Muscle of back (tissue), 13 donors: ENCODE measurements around the gene GPR18. TPM values are rescaled to one million over a fixed set of nuclear protein-coding genes. Genes with fewer than 3 reads are reported as not detected.

Source experiments
- DNase-seq, 3 donors: peaks; one replicate each; pipeline versions ENCODE4 v3.0.0 to v3.0.0-alpha.2; 2013
- long read RNA-seq, 9 donors: transcript quantifications; one replicate each; lab custom pipeline, GENCODE V29; 2026
- polyA plus RNA-seq, 10 donors: library from polyadenylated mRNA; unstranded; fragments of 120-200 nt; gene quantifications; one replicate each; pipeline ENCODE4 v1.2.1, GENCODE V29; 2013; ENCODE audit not compliant: insufficient read length in 10 of 10

The GPR18 gene, protein sequence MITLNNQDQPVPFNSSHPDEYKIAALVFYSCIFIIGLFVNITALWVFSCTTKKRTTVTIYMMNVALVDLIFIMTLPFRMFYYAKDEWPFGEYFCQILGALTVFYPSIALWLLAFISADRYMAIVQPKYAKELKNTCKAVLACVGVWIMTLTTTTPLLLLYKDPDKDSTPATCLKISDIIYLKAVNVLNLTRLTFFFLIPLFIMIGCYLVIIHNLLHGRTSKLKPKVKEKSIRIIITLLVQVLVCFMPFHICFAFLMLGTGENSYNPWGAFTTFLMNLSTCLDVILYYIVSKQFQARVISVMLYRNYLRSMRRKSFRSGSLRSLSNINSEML
- polyA plus RNA-seq: under 1 TPM in 7 of 10 donors, not detected in 3; 0.08 to 0.79 (median 0.14) TPM
- long read RNA-seq, donor 1: 0 reads
- long read RNA-seq, donor 2: 0 reads
- long read RNA-seq, donor 3: 0 reads
- long read RNA-seq, donor 4: 0 reads
- long read RNA-seq, donor 5: 0 reads
- long read RNA-seq, donor 6: 0 reads
- long read RNA-seq, donor 7: 0 reads
- long read RNA-seq, donor 8: 0 reads
- long read RNA-seq, donor 9: 0 reads

DNA sequence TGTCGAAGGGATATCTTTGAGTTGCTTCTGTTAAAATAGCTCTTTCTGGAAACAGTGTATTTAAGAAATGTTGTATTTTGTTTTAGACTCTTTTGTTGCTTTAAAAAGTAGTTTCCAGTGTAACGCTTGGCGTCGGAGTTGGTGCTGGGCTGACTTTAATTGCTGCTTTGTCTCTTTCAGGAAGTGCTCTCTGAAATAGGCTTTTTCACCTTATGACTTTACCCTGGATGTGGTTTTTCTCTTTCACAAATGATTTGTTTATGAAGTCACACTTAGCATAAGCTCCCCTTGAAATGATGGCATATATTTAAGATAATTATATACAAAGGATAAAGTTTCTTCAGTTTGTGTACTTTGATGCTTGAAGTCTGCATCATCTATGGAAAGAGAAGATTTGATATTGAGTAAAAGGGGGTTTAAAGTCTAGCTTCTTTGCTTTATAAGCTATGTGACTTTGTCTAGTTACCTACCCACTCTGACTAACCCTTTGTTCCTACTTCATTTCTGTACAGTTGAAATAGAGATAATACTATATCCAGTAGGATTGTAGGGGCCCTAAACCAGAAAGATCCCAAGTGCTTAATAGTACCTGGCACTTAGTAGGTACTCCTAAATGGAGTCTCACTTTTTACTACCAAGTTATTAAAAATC is at the start of gene GPR18:
Gene GPR18 (minus strand): TSS at position 170 of the 651 bp plus-strand sequence. CDS start 2,507 bp downstream, outside the sequence.
- no peak for DNase-seq

DNA sequence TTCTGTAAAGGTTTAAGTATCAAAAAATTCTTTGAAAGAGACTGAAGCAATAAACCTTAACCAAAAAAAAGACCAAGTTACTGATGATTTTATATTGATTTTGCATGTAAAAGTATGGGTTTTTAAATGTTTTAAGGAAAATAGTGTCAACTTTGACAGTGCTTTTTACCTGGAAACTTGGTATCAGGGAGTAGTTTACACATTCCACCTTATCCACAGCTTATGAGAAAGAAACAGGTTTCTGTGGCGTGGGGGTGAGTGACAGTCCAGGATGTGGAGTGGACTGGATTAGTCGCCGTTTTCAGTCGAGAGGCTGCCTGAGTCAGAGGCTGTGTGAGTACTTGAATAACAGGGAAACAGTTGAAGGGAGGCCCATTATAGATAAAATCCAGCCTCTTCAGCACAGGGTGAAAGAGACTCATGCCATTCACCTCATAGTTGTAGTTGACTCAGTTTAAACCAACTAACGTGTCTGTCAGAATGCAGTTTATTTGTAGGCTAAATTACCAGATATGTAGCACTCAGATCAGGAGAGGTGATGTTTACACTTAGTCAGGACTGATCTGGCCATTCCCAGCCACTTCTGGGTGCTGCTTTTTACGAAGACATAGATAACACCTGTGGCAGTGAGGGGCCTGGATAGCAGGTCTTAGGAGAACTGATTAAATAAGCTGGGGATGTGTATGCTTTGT is 49.6 kb upstream of the GPR18 start:
- no peak for DNase-seq

DNA sequence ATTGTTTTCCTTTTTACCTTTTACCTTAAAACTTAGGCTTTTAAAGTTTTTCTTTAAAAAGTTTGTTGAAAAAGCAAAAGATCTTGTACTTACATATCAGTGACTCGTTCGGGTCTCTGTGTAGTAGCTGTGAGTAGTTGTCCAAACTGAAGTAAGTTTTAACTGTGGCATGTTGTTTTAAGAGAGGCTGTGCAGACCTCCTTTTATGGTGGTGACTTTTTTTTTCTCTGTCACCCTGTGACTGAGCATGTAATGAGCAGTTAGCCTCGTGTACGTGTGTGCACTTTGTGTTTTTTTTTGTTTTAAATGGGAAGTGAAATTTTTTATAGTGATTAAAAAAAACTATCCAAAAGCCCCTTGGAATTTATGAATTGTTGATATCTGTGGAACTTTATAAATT is 49.1 kb upstream of the GPR18 start, which contains the start of gene GPR183:
Gene GPR183 (minus strand): TSS at position 153 of the 400 bp plus-strand sequence. CDS start 11,254 bp downstream, outside the sequence.
- no peak for DNase-seq

DNA sequence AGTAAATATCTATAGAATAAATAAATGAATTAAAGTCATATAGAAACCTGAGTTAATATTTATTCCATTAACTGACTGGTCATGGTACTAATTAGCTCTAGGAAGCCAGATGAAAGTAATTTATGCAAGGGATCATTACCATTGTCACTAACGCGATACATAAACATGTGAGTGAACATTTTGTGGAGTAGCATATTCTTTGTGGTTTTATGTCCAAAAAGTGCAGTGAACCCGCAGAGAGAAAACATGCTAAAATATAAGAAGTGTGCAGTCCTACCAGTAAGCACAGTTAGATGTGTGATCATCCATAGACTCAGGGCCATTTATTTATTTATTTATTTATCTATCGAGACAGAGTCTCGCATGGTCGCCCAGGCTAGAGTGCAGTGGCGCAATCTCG is 47.4 kb upstream of the GPR18 start:
- no peak for DNase-seq

DNA sequence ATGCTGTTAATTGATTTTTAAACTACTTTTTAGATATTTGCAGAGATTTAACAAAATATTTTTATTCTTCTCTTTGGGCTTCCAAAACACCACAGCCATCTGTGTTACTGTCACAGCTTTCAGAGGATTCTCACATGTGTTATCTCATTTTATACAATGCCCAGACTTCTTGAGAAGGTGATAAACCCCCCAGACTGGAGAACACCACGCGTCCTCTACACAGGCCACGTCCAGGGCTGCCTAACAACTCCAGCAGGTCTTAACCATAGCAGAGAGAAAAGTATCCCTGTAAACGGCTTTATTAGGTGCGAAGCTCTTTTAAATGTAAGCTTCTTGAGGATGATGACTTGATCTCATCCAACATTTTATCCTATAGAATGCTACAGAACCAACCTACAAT is 47.0 kb upstream of the GPR18 start:
- no peak for DNase-seq

DNA sequence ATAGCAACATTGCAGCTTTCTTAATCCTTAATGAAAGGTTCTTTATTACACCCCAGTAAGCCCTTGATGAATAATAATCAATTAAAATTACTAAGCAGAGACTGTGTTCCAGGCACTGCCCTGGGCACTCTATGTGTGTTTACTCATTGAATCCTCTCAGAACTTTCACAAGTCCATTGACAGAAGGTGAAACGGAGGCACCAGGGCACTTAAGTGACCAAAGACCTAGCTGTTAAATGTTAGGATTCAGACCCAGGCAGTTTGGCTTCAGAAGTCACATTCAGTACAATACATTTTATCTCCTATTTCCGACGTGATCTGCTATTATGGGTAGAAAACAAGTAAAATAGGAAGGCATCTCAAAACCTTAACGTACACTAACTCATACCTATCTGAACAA is 46.4 kb upstream of the GPR18 start:
- DNase-seq: no peak

DNA sequence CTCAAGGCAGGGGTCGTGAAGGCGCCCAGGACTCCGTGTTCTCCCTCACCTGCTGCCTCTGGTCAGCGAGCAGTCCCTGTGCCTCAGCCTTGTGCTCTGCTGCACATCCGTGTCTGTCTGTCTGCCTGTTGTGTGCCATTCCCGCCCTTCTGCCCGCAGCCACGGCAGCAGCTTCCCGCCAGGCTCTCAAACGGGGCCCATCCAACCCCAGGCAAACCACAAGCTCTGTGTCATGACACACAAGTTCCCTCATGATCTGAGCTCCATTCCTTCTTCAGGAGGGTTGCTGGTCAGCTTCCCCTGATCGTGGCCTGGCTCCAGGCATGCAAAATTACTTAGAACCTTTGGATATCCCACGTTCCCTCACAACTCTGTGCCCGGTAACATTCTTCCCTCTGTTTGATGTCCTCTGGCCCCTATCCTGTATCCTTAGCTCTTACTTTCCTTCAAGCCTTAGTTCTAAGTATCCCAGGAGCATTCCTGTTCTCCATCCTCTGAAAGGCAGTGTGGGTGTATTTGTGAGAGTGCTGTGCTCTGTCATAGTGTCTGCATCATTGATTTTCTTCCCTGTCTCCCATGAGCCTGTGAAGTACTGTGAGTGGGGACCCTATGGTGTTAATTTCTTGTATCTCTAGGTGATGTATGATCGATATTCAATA is 45.8 kb upstream of the GPR18 start:
- no peak for DNase-seq

DNA sequence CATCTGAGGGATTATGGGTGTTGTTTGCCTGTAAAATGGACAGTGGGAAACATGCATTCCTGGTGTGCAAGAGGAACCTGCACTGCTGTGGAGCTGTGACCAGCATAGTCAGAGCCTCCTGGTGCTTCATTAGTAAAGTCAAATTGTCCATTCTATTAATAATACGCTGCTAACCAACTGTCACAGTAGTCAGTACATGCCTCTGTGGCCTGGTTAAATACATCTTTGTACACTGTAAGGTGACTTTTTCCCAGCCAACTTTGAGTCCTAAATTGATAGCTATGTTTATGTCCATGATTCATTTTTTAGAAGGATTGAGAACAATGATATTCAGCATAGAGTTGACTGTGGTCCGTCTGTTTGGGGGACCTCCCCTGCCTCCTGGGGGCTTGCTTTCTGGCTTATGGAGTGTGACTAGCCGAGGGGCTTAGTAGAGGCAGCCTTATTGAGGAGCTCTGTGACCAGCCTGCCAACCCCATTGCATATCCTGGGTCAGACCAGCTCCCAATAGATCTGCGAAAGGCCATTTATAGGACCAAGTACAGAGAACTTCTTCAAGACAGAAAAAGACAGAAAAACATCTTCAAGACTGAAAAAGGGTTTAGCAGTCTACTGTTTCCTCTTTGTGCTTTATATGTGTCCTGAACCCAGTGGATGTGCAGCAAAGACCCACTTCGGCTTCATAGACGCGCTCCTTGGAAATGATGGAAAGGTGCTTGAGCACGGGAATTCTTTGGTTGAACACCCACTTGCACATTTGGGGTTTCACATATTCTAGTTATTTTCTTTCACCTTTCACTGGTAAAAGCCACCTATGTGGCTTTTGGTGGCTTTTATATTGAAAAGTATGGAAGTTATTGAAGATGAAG is 44.7 kb upstream of the GPR18 start:
- DNase-seq: no peak

DNA sequence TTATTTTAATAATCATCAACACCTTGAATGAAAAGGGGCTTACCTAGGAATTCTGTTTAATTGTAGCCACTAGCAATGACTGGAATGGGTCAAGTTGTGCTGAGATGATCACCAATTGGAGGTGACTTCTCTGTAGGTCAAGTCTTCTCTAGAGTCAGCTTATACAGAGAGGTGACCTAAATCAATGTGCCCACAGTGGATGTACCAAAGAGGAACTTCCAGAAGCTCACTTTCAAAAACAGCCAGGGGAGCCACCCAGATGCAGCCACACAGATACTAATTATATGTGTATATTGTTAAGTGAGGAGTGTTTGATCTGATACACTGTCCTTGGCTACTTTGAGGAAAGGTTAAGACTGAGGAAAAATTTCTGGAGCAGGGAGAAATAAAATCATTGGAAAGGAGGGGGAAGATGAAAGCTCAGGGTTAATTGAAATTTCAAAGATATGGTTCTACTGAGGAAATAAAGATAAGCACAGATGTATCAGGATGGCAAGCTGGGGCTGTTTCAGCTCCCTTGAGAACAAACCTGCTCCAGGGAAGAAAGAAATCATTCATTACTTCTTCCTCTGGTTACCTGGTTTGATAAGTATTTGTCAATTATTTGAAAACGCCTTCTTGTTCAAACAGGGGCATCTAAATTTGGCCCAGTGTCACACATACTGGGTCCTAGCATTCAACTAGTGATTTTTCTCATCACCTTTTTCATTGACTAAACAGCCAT is 43.9 kb upstream of the GPR18 start:
- DNase-seq: no peak

DNA sequence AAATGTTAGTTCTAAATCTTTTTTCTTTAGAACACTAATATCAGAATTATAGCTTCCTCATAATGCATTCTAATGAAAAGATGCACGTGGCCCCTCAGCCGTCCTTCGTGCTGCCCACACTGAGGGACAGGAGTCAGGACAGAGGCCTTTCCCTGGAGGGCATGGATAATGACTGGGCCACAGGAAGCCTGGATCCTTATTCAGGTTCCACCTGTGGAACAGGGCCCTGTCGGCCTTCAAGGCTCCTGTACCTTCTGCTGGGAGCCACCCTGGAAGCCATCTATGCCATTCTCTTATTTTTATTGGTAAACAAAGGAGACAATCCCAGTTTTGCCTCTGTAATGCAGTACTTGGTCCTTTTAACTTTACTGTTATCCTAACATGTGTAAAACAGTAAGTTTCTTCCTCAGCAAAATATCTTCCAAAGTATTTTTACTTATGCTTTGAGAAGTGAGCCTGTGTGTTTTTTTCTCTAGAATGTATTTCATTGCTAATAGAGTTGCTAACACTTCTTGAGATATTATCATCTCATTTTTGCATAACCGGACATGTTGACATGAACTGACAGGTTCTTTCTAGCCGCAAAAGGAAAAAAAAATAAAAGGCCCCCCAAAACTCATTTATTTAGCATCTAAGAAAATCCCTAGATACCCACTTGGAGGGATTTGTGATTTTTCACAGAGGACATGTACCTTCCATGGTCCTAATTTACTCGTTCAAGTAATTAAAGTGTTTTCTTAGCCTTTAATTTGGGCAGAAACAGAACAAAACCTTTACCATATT is 43.1 kb upstream of the GPR18 start:
- no peak for DNase-seq

DNA sequence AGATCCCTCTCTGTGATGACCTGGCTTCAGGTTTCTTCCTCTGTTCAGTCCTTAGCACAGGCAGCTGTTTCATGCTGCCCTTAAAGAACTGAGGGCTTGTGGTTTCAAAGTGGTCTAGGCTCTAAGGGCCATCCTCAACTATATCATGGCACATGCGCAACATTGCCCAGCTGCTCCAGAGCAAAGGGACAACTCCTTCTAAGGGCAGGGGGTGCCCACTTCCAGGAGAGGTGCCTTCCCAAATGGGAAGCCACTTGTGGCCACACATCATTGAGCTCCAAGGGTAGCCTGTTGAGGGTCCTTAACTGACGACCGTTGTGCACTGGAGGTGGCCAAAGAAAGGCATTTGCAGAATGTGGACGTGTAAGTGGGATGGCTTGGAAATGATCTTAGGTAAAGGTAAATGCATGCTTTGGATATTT is 41.8 kb upstream of the GPR18 start:
- DNase-seq: no peak

DNA sequence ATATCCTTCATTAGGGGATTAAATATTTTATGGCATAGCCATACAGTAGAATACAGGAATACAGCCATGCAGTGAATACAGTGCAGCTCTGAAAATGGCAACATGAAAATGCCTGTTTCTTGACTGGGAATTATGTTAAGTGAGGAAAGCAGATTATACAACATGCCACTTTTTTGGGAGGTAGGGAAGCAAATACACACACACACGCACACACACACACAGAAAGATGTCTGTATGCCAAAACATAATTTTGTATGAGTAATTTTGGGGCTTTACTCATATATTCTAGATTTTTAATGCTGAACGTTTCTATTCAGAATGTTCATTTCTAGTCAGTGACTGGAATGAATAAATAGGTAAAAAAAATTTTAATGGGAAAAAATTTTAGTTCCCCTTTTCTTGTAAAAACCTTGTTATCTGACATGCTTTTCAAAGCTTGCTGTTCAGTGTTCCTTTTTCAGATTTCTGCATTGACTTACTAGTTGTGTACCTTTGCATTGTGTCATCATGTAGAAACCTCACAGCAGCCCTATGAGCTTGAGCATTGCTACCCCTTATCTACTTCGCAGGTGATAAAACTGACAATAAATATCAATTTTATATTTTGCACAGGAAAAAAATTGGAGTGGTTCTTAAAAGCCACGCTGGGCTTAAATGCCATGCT is 41.2 kb upstream of the GPR18 start:
- DNase-seq: no peak

DNA sequence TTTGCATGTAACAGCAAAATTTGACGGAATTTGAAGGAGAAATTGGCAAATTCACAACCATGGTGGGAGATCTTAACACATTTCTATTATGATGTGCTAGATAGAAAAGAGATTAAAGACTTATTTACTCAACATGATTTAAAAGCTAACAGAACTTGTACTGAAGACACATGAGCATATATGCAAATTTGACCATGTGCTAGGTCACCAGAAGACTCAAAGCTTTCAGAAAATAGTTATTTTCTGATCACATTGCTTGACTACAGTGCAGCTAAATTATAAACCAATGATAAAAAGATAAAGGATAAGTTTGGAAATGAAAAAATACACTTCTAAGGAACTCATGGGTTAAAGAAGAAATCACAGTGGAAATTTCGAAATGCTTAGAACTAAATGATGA is 39.9 kb upstream of the GPR18 start:
- DNase-seq: no peak

DNA sequence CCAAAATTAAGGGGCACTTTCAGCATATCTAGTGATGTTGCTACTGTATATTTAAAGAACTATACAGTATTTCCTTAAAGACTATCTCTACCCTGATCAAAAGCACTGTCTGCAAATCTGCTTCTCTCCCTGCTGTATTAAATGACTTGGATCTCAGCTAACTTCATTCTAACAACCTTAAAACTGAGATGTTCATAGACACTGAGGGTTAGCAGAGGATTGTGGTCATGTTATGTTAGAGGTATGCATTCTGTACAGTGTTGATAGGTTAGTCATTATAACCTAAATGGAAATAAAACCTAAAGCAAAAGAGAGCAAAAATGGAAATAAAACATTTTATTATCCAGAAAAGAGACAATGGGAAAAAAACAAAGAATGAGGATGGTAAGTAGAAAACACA is 39.2 kb upstream of the GPR18 start:
- no peak for DNase-seq

DNA sequence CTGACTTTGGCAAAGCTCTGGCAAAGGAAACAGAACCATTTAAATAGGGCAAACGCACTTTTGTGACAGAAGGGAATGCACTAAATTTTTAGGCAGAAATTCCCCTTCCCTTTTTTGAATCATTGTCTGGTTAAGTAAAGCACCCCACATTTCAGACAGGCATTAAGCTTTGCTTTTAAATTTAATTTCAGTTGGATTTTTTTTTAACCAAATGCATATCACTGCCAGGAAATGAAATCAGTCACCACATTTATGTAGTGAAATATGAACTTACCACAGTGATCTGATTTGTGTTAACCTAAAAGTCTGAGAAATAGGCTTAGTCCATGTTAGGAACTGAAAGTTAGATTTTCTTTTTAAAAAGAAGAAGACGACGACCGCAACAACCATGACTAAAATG is 38.2 kb upstream of the GPR18 start:
- DNase-seq: no peak

DNA sequence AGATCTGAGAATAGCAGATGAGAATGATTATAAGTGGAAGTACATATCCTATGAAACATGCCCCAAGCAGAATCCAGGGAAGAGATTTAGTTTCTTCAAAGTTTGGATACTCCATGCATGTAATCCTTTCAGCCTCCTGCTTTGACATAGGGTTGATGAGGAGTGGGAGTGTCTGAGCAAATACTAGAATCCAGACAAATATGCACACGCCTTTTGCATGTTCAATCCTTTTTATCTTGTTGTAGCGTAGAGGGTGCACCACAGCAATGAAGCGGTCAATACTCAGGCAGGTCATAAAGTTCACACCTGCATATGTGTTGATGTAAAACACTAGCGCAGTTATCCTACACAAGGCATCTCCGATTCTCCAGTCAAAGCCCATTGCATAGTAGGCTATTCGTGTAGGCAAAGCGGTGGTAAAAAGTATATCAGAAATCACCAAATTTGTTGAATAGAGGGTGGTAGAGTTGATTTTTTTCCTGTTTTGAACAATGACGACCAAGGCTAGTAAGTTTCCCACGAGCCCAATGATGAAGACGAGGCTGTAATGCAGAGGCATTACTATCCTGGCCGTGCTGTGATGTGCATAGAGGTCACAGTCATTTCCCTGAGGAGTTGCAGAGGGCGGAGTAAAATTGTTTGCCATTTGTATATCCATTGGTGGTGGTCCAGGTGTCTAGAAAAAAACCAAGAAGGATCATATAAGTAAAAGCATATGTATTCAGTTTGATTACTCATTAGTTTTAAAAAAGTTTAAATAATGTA is 37.5 kb upstream of the GPR18 start:
- no peak for DNase-seq

DNA sequence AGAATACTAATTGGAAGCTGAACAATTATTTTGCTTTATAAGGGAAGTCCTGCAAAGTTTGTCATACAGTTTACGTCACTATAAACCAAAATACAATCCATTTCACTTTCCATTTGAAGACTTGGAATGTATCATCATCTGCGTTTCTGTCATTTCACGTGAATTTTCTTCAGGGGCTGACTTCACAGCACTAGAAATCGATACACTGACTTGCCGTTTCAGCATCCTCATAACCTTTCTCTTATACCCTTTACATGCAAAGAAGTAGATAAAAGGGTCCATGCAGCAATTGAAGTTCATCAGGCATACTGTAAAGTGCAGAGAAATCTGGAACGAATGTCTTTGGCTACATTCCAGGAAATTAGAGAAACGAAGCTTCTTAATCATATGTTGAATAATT is 36.8 kb upstream of the GPR18 start:
- no peak for DNase-seq

DNA sequence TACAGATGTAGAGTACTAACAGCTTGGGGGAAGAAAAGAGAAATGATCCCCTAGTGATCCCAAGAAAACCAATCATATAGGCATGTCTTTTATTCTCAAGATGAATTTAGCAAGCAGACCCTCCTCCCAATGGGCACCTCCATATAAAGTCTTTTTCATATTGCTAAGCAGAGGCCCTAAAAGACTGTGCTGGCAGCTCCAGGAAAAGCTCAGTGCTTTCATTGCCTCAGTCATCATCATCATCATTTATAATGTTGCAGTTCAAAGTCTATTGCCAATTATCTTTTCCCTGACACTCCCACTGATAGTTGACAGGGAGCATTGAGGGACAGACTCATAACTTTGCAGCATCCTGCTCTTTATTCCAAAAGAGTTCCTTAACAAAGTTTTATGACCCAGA is 36.0 kb upstream of the GPR18 start:
- no peak for DNase-seq
